ENCODE measurements around the gene GNAL.
"Not testable (repeated sequence)": the region's sequence is repeated elsewhere in the genome, so short reads cannot be mapped to it uniquely, and the experiment has no call there.

GNAL gene

DNA sequence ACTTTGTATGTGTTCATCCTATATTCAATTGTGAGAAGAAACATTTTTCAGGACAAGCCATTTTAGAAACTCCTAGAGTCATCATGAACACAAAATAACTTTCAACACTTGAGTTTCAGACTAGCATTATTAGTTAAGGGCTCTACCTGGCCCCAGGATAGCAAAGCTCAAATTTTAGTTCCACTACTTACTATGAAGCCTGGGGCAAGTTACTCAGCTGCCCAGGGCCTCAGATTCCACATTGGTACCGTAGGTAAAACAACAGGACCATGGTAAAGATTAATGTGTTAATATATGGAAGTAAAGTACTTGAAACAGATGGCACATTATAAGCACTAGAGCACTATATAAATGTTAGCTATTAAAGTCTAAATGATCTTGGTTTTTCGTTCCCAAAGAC is 199.7 kb downstream of the GNAL start:
- Histone ChIP-seq H3K27me3 (ENCODE audit: control insufficient read depth, insufficient read depth, low read length) (no peaks in the 10 kb centered on the region), H3K4me1 (peaks cover 8% of the 10 kb centered on the region), H3K9ac (no peak overlapping the region), H3K36me3 (ENCODE audit: control insufficient read depth, insufficient read depth, low read length) (no peaks in the 10 kb centered on the region), H3K27ac (no peak overlapping the region), H3K9me3 (ENCODE audit: control insufficient read depth, low read length) (no peaks in the 10 kb centered on the region), H3K79me2 (no peaks in the 10 kb centered on the region), H3K4me2 (ENCODE audit: low read length) (no peak overlapping the region), H3K4me3 (ENCODE audit: low read depth, low read length) (no peak overlapping the region), H2AFZ (no peak overlapping the region)
- TF ChIP-seq, protein P1, sequence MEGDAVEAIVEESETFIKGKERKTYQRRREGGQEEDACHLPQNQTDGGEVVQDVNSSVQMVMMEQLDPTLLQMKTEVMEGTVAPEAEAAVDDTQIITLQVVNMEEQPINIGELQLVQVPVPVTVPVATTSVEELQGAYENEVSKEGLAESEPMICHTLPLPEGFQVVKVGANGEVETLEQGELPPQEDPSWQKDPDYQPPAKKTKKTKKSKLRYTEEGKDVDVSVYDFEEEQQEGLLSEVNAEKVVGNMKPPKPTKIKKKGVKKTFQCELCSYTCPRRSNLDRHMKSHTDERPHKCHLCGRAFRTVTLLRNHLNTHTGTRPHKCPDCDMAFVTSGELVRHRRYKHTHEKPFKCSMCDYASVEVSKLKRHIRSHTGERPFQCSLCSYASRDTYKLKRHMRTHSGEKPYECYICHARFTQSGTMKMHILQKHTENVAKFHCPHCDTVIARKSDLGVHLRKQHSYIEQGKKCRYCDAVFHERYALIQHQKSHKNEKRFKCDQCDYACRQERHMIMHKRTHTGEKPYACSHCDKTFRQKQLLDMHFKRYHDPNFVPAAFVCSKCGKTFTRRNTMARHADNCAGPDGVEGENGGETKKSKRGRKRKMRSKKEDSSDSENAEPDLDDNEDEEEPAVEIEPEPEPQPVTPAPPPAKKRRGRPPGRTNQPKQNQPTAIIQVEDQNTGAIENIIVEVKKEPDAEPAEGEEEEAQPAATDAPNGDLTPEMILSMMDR (IDR thresholded peaks at IDR 0.05), result no peak

DNA sequence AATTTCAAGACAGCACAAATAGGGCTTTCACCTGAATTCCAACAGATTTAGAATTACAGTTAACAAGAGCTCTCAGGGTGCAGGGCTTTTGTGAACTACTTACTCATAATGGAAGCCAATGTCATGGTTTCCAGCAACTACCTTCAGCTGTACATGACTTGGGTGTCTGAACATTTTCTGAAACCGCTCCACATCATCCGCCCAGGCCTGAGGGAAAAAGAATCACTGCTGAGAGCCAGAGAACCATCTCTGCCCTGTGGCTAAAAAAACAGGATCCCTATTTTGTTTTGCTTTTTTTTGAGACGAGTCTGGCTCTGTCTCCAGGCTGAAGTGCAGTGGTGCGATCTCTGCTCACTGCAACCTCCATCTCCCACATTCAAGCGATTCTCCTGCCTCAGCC is 200.2 kb downstream of the GNAL start:
- no peaks in the 10 kb centered on the region for H3K27me3 ChIP-seq (ENCODE audit: control insufficient read depth, insufficient read depth, low read length)
- peaks cover 8% of the 10 kb centered on the region for H3K4me1 ChIP-seq
- TF ChIP-seq, protein P1 (IDR thresholded peaks at IDR 0.05), result no peak
- no peak overlapping the region for H3K4me3 ChIP-seq (ENCODE audit: low read depth, low read length)
- H3K36me3 ChIP-seq (ENCODE audit: control insufficient read depth, insufficient read depth, low read length), result no peaks in the 10 kb centered on the region
- H3K79me2 ChIP-seq, result no peaks in the 10 kb centered on the region
- no peaks in the 10 kb centered on the region for H3K9me3 ChIP-seq (ENCODE audit: control insufficient read depth, low read length)
- H3K9ac ChIP-seq, result no peak overlapping the region
- H3K27ac ChIP-seq, result no peak overlapping the region
- H2AFZ ChIP-seq, result no peak overlapping the region
- no peak overlapping the region for H3K4me2 ChIP-seq (ENCODE audit: low read length)

DNA sequence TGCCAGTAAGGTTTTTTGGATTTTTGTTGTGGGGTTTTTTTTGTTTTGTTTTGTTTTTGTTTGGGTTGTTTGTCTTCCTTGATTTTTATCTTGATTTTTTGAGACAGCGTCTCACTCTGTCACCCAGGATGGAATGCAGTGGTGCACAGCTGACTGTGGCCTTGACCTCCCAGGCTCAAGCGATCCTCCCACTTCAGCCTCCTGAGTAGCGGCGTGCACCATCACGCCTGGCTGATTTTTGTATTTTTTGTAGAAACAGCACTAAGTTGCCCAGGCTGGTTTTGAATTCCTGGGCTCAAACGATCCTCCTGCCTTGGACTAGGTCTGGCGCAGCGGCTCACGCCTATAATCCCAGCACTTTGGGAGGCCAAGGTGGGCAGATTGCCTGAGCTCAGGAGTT is 202.7 kb downstream of the GNAL start:
- no peaks in the 10 kb centered on the region for H3K9me3 ChIP-seq (ENCODE audit: control insufficient read depth, low read length)
- H3K4me2 ChIP-seq (ENCODE audit: low read length), result no peak overlapping the region
- no peaks in the 10 kb centered on the region for H3K36me3 ChIP-seq (ENCODE audit: control insufficient read depth, insufficient read depth, low read length)
- H3K9ac ChIP-seq, result no peak overlapping the region
- H2AFZ ChIP-seq, result no peak overlapping the region
- peaks cover 8% of the 10 kb centered on the region for H3K4me1 ChIP-seq
- TF ChIP-seq, protein P1 (IDR thresholded peaks at IDR 0.05), result no peak
- H3K4me3 ChIP-seq (ENCODE audit: low read depth, low read length), result no peak overlapping the region
- no peaks in the 10 kb centered on the region for H3K79me2 ChIP-seq
- H3K27me3 ChIP-seq (ENCODE audit: control insufficient read depth, insufficient read depth, low read length), result no peaks in the 10 kb centered on the region
- H3K27ac ChIP-seq, result no peak overlapping the region

DNA sequence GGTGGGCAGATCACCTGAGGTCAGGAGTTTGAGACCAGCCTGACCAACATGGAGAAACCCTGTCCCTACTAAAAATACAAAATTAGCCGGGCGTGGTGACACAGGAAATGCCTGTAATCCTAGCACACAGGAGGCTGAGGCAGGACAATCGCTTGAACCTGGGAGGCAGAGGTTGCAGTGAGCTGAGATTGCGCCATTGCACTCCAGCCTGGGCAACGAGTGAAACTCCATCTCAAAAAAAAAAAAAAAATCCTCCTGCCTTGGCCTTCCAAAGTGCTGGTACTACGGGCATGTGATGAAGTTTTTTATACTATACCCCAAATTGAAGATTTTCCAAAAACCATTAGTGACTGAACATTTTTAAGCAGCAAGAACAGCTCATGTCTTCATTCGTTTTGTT is 203.4 kb downstream of the GNAL start:
- H3K4me1 ChIP-seq; H3K27me3 ChIP-seq (ENCODE audit: control insufficient read depth, insufficient read depth, low read length); H3K4me2 ChIP-seq (ENCODE audit: low read length); H3K9ac ChIP-seq; H3K79me2 ChIP-seq; H3K27ac ChIP-seq; H3K4me3 ChIP-seq (ENCODE audit: low read depth, low read length); H2AFZ ChIP-seq; H3K9me3 ChIP-seq (ENCODE audit: control insufficient read depth, low read length); H3K36me3 ChIP-seq (ENCODE audit: control insufficient read depth, insufficient read depth, low read length): not testable (repeated sequence)

DNA sequence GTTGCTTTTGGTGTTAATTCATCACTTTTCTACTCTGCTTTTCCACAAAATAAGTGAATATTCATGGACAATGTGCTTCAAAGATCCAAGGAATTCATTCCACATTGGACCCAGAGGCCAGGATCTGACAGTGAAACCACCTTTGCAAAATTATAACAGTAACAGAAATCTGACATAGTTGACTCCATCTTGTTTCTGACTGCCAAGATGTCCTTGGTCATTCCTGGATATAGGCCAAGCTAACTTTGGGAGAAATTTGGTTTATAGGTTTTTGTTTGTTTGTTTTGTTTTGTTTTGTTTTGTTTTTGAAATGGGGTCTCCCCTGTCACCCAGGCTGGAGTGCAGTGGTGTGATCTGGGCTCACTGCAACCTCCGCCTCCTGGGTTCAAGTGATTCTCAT is 208.7 kb downstream of the GNAL start:
- H3K9ac ChIP-seq, result no peak overlapping the region
- H3K79me2 ChIP-seq, result no peaks in the 10 kb centered on the region
- no peak overlapping the region for H2AFZ ChIP-seq
- no peak overlapping the region for H3K4me2 ChIP-seq (ENCODE audit: low read length)
- H3K27me3 ChIP-seq (ENCODE audit: control insufficient read depth, insufficient read depth, low read length), result no peaks in the 10 kb centered on the region
- TF ChIP-seq, protein P1 (IDR thresholded peaks at IDR 0.05), result no peak
- no peaks in the 10 kb centered on the region for H3K36me3 ChIP-seq (ENCODE audit: control insufficient read depth, insufficient read depth, low read length)
- no peaks in the 10 kb centered on the region for H3K4me1 ChIP-seq
- no peak overlapping the region for H3K27ac ChIP-seq
- H3K9me3 ChIP-seq (ENCODE audit: control insufficient read depth, low read length), result no peaks in the 10 kb centered on the region
- no peak overlapping the region for H3K4me3 ChIP-seq (ENCODE audit: low read depth, low read length)
